ENCODE results near the gene GARNL3.

GARNL3 gene

GRCh38 chr9:127353882-127354281 is 89.3 kb downstream of the GARNL3 start:
- DNase-seq = no peak

GRCh38 chr9:127356906-127357305 is 92.3 kb downstream of the GARNL3 start:
- no peak for DNase-seq

DNA sequence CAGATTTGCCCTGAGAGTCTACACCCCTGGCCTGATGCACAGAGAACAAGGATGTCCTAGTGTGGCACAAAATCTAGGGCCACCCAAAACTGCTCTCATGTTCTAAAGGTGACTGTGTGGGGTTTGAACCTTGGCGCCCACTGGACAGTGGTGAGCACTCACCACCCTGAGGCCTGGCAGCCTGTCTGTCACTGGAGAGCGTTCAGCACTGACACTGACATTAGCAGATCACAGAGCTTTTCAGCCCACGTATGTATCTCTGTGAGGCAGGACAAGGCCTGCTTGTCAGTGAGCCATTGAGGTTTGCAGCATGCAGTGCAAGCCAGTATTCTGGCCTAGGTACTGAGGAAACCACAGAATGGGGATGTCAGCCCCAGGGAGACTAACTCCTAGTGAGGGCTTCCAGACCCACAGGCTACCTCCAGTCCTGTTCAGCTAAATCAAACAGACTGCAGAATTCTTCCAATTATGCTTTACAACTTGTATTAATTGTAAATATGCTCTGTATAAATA is 93.5 kb downstream of the GARNL3 start:
- no peak for DNase-seq

- DNase-seq = no peak
Measured at GRCh38 chr9:127358770-127359169, 94.2 kb downstream of the GARNL3 start.

GRCh38 chr9:127360250-127360649 is 95.7 kb downstream of the GARNL3 start:
- no peak for DNase-seq

GRCh38 chr9:127360829-127361228 is 96.3 kb downstream of the GARNL3 start:
- no peak for DNase-seq

- DNase-seq = no peak
Measured at GRCh38 chr9:127361561-127361960, 97.0 kb downstream of the GARNL3 start.

DNA sequence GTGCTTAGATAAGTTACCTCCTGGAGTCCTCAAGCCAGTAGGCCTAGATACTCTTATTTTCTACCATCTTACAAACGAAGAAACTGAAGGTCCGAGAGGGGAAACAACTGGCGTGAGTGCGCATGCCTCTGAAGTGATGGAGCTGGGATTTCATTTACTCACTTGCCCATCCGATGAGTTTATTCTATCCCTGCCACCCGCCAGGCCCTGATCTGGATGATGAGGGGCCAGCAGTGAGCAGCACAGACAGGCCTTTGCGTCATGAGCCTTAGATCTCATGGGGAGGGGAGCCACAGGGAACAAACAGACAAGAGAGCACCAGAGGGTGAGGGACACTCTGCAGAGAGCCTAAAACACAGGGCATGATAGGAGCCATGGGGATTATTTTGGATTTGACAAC is 98.3 kb downstream of the GARNL3 start:
- no peak for DNase-seq

- DNase-seq = no peak
Measured at GRCh38 chr9:127365461-127365860, 100.9 kb downstream of the GARNL3 start.

GRCh38 chr9:127366594-127366993 is 102.0 kb downstream of the GARNL3 start:
- DNase-seq = no peak

- no peak for DNase-seq
Measured at GRCh38 chr9:127368852-127369402, 104.4 kb downstream of the GARNL3 start.

GRCh38 chr9:127369428-127369827 is 104.9 kb downstream of the GARNL3 start:
- DNase-seq = no peak

- DNase-seq = no peak
Measured at GRCh38 chr9:127370147-127370579, 105.6 kb downstream of the GARNL3 start.

- no peak for DNase-seq
Measured at GRCh38 chr9:127370672-127371648, 106.4 kb downstream of the GARNL3 start.

GRCh38 chr9:127380479-127380878 is 115.9 kb downstream of the GARNL3 start:
- no peak for DNase-seq

DNA sequence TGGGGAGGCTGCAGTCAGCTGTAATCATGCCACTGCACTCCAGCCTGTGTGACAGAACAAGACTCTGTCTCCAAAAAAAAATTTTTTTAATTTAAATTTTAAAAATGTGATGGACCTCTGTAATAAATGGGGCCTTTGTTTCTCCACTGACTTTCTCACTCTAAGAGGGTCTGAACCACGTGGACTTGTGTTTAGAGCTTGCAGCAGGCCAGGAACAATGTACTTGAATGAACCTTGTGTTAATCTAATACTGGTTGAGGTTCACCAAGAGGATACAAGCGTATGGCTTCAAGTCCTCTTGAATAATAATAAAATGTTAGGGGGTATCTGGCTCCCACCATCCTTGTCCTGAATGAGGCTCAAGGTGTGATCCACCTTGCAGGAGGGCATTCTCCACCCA is 118.0 kb downstream of the GARNL3 start:
- no peak for DNase-seq

DNA sequence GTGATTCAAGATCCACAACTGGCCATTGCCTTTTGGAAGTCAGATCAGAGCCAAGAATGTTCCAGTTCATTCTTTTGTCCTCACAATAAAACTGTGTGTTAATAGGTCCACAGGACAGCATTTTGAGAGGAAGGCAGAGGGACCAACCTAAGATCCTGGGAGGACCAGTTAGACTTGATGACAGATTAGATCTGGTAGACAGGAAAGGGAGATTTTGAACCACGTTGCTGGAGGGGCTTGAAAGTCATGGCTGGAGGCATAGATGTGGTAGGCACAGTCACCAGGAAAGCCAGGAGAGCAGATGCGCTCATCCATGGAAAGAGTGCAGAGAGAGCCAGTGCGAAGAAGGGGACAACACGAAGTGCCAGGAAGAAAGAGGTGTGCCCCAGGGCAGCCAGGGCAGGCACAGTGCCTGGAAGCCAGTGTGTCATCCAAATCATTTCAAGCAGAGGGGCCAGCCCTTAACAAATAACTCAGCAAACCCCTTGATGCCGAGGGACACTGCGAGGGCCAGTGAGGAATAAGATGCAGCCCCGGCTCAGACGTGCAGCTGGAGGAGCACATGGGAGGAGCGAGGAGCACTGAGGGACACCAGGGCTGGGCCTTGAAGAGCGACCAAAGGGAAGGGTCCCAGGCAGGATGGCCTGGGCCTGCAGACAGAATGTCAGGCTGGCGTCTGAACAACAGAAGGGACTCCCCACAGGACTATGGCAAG is 119.6 kb downstream of the GARNL3 start:
- DNase-seq = no peak

DNA sequence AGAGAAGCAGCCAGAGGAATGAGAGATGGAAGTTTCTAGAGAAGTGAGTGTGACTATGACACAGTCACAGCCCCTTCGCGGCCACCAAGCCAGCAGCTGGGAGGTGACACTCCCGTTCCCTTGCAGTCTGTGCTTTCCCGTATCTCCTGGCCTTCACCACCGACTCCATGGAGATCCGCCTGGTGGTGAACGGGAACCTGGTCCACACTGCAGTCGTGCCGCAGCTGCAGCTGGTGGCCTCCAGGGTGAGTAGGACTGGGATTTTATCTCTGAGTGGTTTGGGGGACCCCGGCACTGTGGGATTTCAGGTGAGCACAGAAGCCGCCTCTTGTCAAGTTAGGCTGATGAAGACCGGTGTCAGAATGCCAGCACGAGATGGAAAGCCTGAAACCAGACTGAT is 120.3 kb downstream of the GARNL3 start:
- DNase-seq = no peak

GRCh38 chr9:127386249-127386648 is 121.7 kb downstream of the GARNL3 start:
- no peak for DNase-seq

DNA sequence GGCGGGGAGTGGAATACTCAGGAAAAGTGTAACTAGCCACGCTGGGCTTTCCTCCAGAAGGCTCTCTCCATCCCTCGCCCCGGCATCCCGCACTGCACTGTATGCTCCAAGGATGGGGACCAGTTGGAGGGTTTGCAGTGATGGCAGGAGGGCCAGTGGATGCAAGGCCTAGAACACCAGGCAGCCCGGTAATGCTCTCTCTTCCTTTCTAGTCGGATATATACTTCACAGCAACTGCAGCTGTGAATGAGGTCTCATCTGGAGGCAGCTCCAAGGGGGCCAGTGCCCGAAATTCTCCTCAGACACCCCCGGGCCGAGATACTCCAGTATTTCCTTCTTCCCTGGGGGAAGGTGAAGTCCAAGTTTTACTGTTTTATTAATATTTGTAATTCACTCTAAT is 122.4 kb downstream of the GARNL3 start:
- DNase-seq = no peak

DNA sequence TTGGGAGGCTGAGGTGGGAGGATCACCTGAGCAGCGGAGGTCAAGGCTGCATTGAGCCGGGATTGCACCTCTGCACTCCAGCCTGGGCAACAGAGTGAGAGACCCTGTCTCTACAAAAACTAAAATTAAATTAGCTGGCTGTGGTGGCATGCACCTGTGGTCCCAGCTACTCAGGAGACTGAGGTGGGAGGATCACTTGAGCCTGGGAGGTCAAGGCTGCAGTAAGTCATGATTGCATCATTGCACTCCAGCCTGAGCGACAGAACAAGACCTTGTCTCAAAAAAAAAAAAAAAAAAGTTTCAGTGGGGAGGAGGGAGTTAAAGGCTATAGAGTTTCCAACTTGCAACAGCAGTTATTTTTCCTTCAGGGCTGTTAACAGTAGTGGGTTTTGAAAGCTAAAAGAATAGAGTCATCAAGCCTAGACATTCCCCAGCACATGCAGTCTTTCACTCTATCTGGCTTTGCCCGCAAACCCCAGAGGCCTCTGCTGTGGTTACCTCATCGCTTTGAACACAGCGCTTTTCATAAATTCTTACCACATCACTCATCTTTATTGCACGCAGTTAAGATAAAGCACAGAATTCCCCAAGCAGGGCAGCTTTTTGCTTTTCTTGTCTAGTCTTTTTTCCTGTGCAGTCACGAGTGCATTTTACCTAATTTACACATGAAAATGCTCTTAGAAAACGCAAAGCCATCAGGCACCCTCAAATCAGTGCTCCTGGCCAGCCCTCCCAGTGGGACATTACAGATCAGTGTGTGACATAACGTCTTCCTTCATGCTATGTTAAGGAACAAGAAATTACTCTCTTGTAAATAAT is 123.7 kb downstream of the GARNL3 start:
- no peak for DNase-seq

DNA sequence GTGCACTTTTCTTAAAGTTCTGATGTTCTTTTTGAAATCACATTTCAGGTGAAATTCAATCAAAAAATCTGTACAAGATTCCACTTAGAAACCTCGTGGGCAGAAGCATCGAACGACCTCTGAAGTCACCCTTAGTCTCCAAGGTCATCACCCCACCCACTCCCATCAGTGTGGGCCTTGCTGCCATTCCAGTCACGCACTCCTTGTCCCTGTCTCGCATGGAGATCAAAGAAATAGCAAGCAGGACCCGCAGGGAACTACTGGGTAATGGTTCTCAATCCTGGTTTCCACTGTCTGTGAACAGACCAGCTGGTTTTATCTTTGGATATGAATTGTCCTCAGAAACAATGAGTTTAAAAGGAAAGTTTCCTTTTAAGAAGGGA is 124.3 kb downstream of the GARNL3 start:
- DNase-seq = no peak
